Heart right ventricle (tissue), 16 donors: ENCODE data around the gene CD274. TPM values are rescaled to one million over a fixed set of nuclear protein-coding genes. Genes with fewer than 3 reads are reported as not detected.

Experiments used
- ATAC-seq, 8 donors: fragments of 200-7000 bp; cut with Tn5 transposase; one replicate each; pipeline ENCODE4 v1.9.1; 2020; ENCODE audit warnings: mild to moderate bottlenecking in 8 of 8, moderate library complexity in 8 of 8, moderate number of reproducible peaks in 1 of 8
- DNase-seq, 2 donors: peaks; one replicate each; pipeline ENCODE4 v3.0.0-alpha.2; 2020
- H3K27ac ChIP-seq, 10 donors: fragments of 200-600 bp; sonication (generic) in 2 of 10; one replicate each; pipeline versions ENCODE4 v1.5.0 to v1.8.0; 2020 to 2022; ENCODE audit warnings: mild to moderate bottlenecking in 3 of 10
- H3K27me3 ChIP-seq, 7 donors: fragments of 200-600 bp; one replicate each; pipeline ENCODE4 v1.8.0; 2021 to 2022; ENCODE audit warnings: mild to moderate bottlenecking in 2 of 7
- H3K36me3 ChIP-seq, 9 donors: fragments of 200-600 bp; sonication (generic) in 1 of 9; one replicate each; pipeline versions ENCODE4 v1.5.0 to v1.8.0; 2020 to 2022; ENCODE audit warnings: mild to moderate bottlenecking in 2 of 9
- H3K4me1 ChIP-seq, 9 donors: fragments of 200-600 bp; sonication (generic) in 1 of 9; one replicate each; pipeline versions ENCODE4 v1.5.0 to v1.8.0; 2020 to 2022; ENCODE audit warnings: mild to moderate bottlenecking in 4 of 9
- H3K4me3 ChIP-seq, 10 donors: fragments of 200-600 bp; sonication (generic) in 2 of 10; one replicate each; pipeline versions ENCODE4 v1.5.0 to v1.8.0; 2020 to 2022; ENCODE audit warnings: mild to moderate bottlenecking in 7 of 10, moderate library complexity in 2 of 10
- H3K9me3 ChIP-seq, 11 donors: fragments of 200-600 bp in 10 of 11; sonication (generic) in 2 of 11; one replicate each; pipeline versions ENCODE4 v1.5.0 to v1.8.0; 2013 to 2022; ENCODE audit warnings: mild to moderate bottlenecking in 2 of 11, control low read depth in 1 of 11, moderate library complexity in 1 of 11
- CTCF ChIP-seq, 9 donors: fragments of 200-600 bp; sonication (generic) in 2 of 9; IDR thresholded peaks; one replicate each; pipeline versions ENCODE4 v1.5.0 to v1.8.0; 2021 to 2022; ENCODE audit warnings: antibody characterized with exemption in 9 of 9, mild to moderate bottlenecking in 5 of 9, moderate library complexity in 1 of 9
- WGBS, 2 donors: extraction: QIAGEN DNeasy Blood & Tissue Kit; methylation state at CpG; one replicate each; pipeline ENCODE4 v1.1.7; 2013; ENCODE audit warnings: inconsistent platforms in 1 of 2; 5-methylcytosine and 5-hydroxymethylcytosine counted together
- intact Hi-C, 10 donors: fragments of 100-400 bp; cut with DNase I; formaldehyde crosslinking; loops; one replicate each; pipeline versions ENCODE4 v1.11.1 to v1.14.2; 2022
- polyA plus RNA-seq, 2 donors: library from polyadenylated mRNA; stranded (reverse); fragments of 200-250 nt; gene quantifications; one replicate each; pipeline ENCODE4 v1.2.3, GENCODE V29; 2013
- total RNA-seq, 10 donors: library from RNA; stranded (reverse); fragmentation: NEBNext Ultra II Directional in 3 of 10; extraction: Animal tissue kit (Norgen Biotek cat#: 25700) in 3 of 10; gene quantifications; one replicate each; pipeline versions ENCODE4 v1.2.1 to v1.2.4, GENCODE V29; 2021 to 2023
- donor health status: Arrhythmogenic right ventricular cardiomyopathy.
- donor health status: ischemic (EF 13 %, LVEDD 7.1; RV severe dilation, severe dysfunction).
- donor health status: healthy with polysubstance abuse.
- donor health status: DM: no; HTN: yes; CAD: no.
- donor health status: DM: no; HTN: no; CAD: no.
- donor health status: ischemic (EF 25% LVEDD 6.9; RV normal size, moderate dysfunction).
- donor health status: ischemic (EF 25% LVEDD 5.7; RV mildly dilated, moderate dysfunction).
- donor health status: healthy.
- donor health status: DM: yes; HTN: yes; CAD: no.
- donor health status: Ischemic cardiomyopathy.
- donor health status: ischemic (EF 35%, LVEDD 5.7; RV mildly dilated, moderate dysfunction).
- donor health status: nonischemic (EF 11% LVEDD 7.7; RV severe dilation, severe dysfunction).
- donor health status: DM: yes; HTN: yes; CAD: no.
- donor health status: PGD.
- donor health status: ischemic (EF 29% LVEDD 5.4; RV normal size, mild dysfunction).
- donor health status: nonischemic (EF 23%, LVEDD 6.1; RV moderate dilation, normal function).

The CD274 gene
- total and polyA plus RNA-seq, 12 donors = 4.5 to 44.0 (median 13.5) TPM

- intact Hi-C loops = no loop called here
- no peaks in the 10 kb centered on the region for H3K4me1 ChIP-seq
- H3K36me3 ChIP-seq = no peaks in the 10 kb centered on the region
- 85 to 88% methylated on average over 8 of the region's 8 CpGs for WGBS, 2 donors
- ATAC-seq (no peak), DNase-seq (no peak)
- no peak for TF ChIP-seq CTCF (IDR thresholded peaks at IDR 0.05)
- H3K9me3 ChIP-seq = no peaks in the 10 kb centered on the region
- H3K27me3 ChIP-seq = no peaks in the 10 kb centered on the region
- H3K27ac ChIP-seq = no peak overlapping the region
- H3K4me3 ChIP-seq = no peak overlapping the region
These were observed 31.9 kb downstream of the CD274 start for GRCh38 chr9:5482194-5482593.

GRCh38 chr9:5483306-5483705 lies 33.0 kb downstream of the CD274 start:
- Histone ChIP-seq H3K9me3 (no peaks in the 10 kb centered on the region), H3K4me1 (no peaks in the 10 kb centered on the region), H3K27me3 (no peaks in the 10 kb centered on the region), H3K36me3 (no peaks in the 10 kb centered on the region), H3K4me3 (no peak overlapping the region), H3K27ac (no peak overlapping the region)
- intact Hi-C loops = no loop called here
- DNase-seq (no peak), ATAC-seq (no peak)
- TF ChIP-seq CTCF (IDR thresholded peaks at IDR 0.05) = no peak
- WGBS, 2 donors = 75 to 95% methylated on average over 2 of the region's 2 CpGs

- DNase-seq (no peak), ATAC-seq (no peak)
- Histone ChIP-seq H3K27ac (no peak overlapping the region), H3K4me1 (peaks cover 0 to 11% (median 0%) of the 10 kb centered on the region in 9 donors), H3K36me3 (no peaks in the 10 kb centered on the region), H3K27me3 (no peaks in the 10 kb centered on the region), H3K4me3 (no peak overlapping the region), H3K9me3 (no peaks in the 10 kb centered on the region)
- intact Hi-C loops = no loop called here
- WGBS, 2 donors = 90 to 92% methylated on average over 5 of the region's 5 CpGs
- no peak for TF ChIP-seq CTCF (IDR thresholded peaks at IDR 0.05)
These were observed 35.2 kb downstream of the CD274 start for GRCh38 chr9:5485378-5486085.

GRCh38 chr9:5486988-5487387 lies 36.6 kb downstream of the CD274 start:
- Histone ChIP-seq H3K27me3 (no peaks in the 10 kb centered on the region), H3K4me1 (peaks cover 0 to 11% (median 0%) of the 10 kb centered on the region in 9 donors), H3K4me3 (no peak overlapping the region), H3K36me3 (no peaks in the 10 kb centered on the region), H3K27ac (no peak overlapping the region), H3K9me3 (no peaks in the 10 kb centered on the region)
- ATAC-seq (no peak), DNase-seq (no peak)
- TF ChIP-seq CTCF (IDR thresholded peaks at IDR 0.05) = no peak
- intact Hi-C loops = no loop called here
- 94 to 97% methylated on average over 5 of the region's 5 CpGs for whole genome bisulfite sequencing, 2 donors
